ENCODE measurements around the gene PTH2.
"Not testable (repeated sequence)": the region's sequence is repeated elsewhere in the genome, so short reads cannot be mapped to it uniquely, and the experiment has no call there.

Gene PTH2

DNA sequence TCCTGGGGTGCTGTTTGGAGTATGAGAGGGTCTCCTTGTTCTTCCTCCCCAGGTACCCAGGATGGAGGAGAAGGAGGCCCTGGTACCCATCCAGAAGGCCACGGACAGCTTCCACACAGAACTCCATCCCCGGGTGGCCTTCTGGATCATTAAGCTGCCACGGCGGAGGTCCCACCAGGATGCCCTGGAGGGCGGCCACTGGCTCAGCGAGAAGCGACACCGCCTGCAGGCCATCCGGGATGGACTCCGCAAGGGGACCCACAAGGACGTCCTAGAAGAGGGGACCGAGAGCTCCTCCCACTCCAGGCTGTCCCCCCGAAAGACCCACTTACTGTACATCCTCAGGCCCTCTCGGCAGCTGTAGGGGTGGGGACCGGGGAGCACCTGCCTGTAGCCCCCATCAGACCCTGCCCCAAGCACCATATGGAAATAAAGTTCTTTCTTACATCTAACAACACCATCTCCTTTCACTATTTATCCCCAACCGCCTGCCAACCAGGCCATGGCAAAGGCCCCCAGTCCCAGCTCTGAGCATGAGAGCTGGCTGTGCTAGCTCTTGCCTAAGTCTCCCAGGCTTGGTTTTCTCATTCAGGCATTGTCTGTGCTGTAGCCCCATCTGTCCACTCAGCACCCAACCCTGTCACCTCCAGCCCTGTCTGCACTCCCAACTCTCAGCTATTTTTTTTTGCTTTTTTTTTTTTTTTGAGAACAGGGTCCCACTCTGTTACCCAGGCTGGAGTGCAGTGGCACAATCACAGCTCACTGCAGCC, 48.4 kb downstream of the PTH2 start:
- no peak for FAIRE-seq

DNA sequence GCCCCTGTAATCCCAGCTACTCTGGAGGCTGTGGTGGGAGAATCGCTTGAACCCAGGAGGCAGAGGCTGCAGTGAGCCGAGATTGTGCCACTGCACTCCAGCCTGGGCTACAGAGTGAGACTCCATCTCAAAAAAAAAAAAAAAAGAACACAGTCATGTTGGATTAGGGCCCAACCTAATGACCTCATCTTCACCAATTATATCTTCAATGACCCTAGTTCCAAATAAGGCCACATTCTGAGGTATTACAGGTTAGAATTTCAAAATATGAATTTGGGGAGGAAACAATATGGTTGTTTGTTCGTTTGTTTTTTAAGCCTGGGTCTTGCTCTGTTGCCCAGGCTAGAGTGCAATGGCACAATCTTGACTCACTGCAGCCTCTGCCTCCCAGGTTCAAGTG, 50.1 kb downstream of the PTH2 start:
- not testable (repeated sequence) for FAIRE-seq
